Measurements from ENCODE around the gene ARHGAP24.

ARHGAP24 gene

GRCh38 chr4:85919200-85919887, 444.4 kb downstream of the ARHGAP24 start:
- no peak for DNase-seq (ENCODE audit: low spot score)

GRCh38 chr4:85925071-85925470, 450.1 kb downstream of the ARHGAP24 start:
- no peak for DNase-seq (ENCODE audit: low spot score)

- no peak for DNase-seq (ENCODE audit: low spot score)
Observed at GRCh38 chr4:85928775-85929591, 454.0 kb downstream of the ARHGAP24 start.

GRCh38 chr4:85929961-85930665, 455.2 kb downstream of the ARHGAP24 start:
- no peak for DNase-seq (ENCODE audit: low spot score)

- no peak for DNase-seq (ENCODE audit: low spot score)
Observed at GRCh38 chr4:85932500-85933290, 457.7 kb downstream of the ARHGAP24 start.

GRCh38 chr4:85933291-85933640, 458.3 kb downstream of the ARHGAP24 start:
- DNase-seq (ENCODE audit: low spot score), result no peak

- DNase-seq (ENCODE audit: low spot score), result no peak
Observed at GRCh38 chr4:85937507-85937906, 462.6 kb downstream of the ARHGAP24 start.

GRCh38 chr4:85938062-85938461, 463.1 kb downstream of the ARHGAP24 start:
- no peak for DNase-seq (ENCODE audit: low spot score)

- DNase-seq (ENCODE audit: low spot score), result no peak
Observed at GRCh38 chr4:85938902-85939301, 464.0 kb downstream of the ARHGAP24 start.

GRCh38 chr4:85939595-85939994, 464.6 kb downstream of the ARHGAP24 start:
- no peak for DNase-seq (ENCODE audit: low spot score)

GRCh38 chr4:85940151-85940550, 465.2 kb downstream of the ARHGAP24 start:
- DNase-seq (ENCODE audit: low spot score), result no peak

GRCh38 chr4:85942107-85942506, 467.2 kb downstream of the ARHGAP24 start:
- DNase-seq (ENCODE audit: low spot score), result no peak

GRCh38 chr4:85946821-85947220, 471.9 kb downstream of the ARHGAP24 start:
- DNase-seq (ENCODE audit: low spot score), result no peak

GRCh38 chr4:85951099-85951498, 476.1 kb downstream of the ARHGAP24 start:
- no peak for DNase-seq (ENCODE audit: low spot score)

- no peak for DNase-seq (ENCODE audit: low spot score)
Observed at GRCh38 chr4:85952528-85952927, 477.6 kb downstream of the ARHGAP24 start.

- no peak for DNase-seq (ENCODE audit: low spot score)
Observed at GRCh38 chr4:85952972-85953650, 478.2 kb downstream of the ARHGAP24 start.

GRCh38 chr4:85953651-85954018, 478.7 kb downstream of the ARHGAP24 start:
- no peak for DNase-seq (ENCODE audit: low spot score)

GRCh38 chr4:85955620-85956292, 480.8 kb downstream of the ARHGAP24 start:
- DNase-seq (ENCODE audit: low spot score), result no peak

- no peak for DNase-seq (ENCODE audit: low spot score)
Observed at GRCh38 chr4:85956293-85956945, 481.5 kb downstream of the ARHGAP24 start.

GRCh38 chr4:85961887-85962286, 486.9 kb downstream of the ARHGAP24 start:
- no peak for DNase-seq (ENCODE audit: low spot score)

GRCh38 chr4:85963231-85963630, 488.3 kb downstream of the ARHGAP24 start:
- no peak for DNase-seq (ENCODE audit: low spot score)
